Activated T-helper 17 cell treated with anti-CD3 and anti-CD28 coated beads, Interleukin-2, amount 50 U/mL, for 72 hours (primary cell): ENCODE measurements around the gene TTC1. TPM values are rescaled to one million over a fixed set of nuclear protein-coding genes. Genes with fewer than 3 reads are reported as not detected.
"Not testable (repeated sequence)": the region's sequence is repeated elsewhere in the genome, so short reads cannot be mapped to it uniquely, and the experiment has no call there.

Experiments used
- ATAC-seq: fragments of 150-1000 bp; cut with Tn5 transposase; replicated peaks from 2 replicates; pipeline ENCODE4 v1.10.0; 2021; ENCODE audit warnings: mild to moderate bottlenecking, moderate library complexity
- H3K27ac Mint-ChIP-seq: one replicate; pipeline ENCODE4 v1.8.0; 2022; ENCODE audit warnings: mixed read lengths
- H3K27me3 Mint-ChIP-seq: one replicate; pipeline ENCODE4 v1.8.0; 2022; ENCODE audit warnings: mixed read lengths
- H3K36me3 Mint-ChIP-seq: one replicate; pipeline ENCODE4 v1.8.0; 2022; ENCODE audit warnings: low read depth, mild to moderate bottlenecking, mixed read lengths
- H3K4me1 Mint-ChIP-seq: one replicate; pipeline ENCODE4 v1.8.0; 2022; ENCODE audit warnings: mixed read lengths
- H3K4me3 Mint-ChIP-seq: one replicate; pipeline ENCODE4 v1.8.0; 2022; ENCODE audit warnings: mild to moderate bottlenecking, mixed read lengths
- H3K9me3 Mint-ChIP-seq: one replicate; pipeline ENCODE4 v1.8.0; 2022; ENCODE audit warnings: mixed read lengths
- total RNA-seq, 2 donors: library from RNA; stranded (reverse); gene quantifications; one replicate each; pipeline ENCODE4 v1.2.3, GENCODE V29; 2022

TTC1 gene
- total RNA-seq, 2 donors from 2014 or later, result 46.9 to 56.4 TPM

DNA sequence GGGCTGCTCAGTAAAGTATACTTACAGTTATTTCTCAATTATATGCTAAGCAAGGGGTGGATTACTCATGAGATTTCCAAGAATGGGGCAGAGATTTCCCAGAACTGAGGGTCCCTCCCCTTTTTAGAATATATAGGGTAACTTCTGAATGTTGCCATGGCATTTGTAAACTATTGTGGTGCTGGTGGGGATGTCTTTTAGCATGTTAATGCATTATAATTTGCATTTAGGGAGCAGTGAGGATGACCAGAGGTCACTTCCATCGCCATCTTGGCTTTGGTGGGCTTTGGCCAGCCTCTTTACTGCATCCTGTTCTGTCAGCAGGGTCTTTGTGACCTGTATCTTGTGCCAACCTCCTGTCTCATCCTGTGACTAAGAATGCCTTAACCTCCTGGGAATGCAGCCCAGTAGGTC is 35.5 kb downstream of the TTC1 start:
- H3K9me3 Mint-ChIP-seq, result no peaks in the 10 kb centered on the region
- H3K36me3 Mint-ChIP-seq, result peaks cover 90% of the 10 kb centered on the region
- H3K4me1 Mint-ChIP-seq, result no peaks in the 10 kb centered on the region
- H3K4me3 Mint-ChIP-seq, result no peak overlapping the region
- H3K27ac Mint-ChIP-seq, result no peak overlapping the region
- no peak for ATAC-seq
- H3K27me3 Mint-ChIP-seq, result no peaks in the 10 kb centered on the region

DNA sequence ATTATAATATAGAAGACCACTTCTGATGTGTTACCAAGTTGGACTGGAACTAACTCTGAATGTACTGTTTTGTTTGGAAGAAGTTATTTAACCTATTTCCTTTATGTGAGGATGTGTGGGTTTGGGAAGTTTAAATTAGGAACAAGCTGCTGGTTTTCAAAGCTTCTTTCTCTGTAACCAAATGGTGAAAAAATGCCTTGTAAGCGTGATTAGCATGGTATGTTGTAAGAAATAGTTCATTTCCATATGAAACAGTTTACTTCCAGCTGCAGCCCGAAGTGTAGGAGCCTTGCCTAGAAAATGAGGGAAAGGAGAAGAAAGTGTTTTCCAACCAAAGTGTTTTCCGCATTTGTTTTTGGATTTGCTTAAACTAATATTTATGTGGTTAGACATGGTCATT is 36.0 kb downstream of the TTC1 start:
- no peak overlapping the region for H3K4me3 Mint-ChIP-seq
- no peak for ATAC-seq
- no peaks in the 10 kb centered on the region for H3K9me3 Mint-ChIP-seq
- H3K36me3 Mint-ChIP-seq, result peaks cover 90% of the 10 kb centered on the region
- H3K27me3 Mint-ChIP-seq, result no peaks in the 10 kb centered on the region
- no peak overlapping the region for H3K27ac Mint-ChIP-seq
- no peaks in the 10 kb centered on the region for H3K4me1 Mint-ChIP-seq

DNA sequence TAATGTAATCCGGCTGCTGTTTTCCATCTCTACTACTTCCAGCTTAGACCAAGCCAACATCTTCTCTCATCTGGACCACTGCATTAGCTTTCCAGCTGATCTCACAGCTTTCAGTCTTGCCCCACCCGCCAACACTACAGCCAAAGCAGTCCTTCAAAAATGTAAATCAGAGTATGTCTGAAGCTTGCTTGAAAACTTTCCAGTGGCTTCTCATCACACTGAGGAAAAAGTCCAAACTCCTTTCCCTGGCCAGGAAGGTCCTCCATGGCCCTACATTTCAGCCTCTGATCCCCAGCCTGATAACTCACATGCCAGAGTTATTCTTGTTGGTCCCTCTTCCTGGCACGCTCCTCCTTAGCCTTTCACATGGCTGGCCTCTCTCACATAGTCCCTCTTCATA is 38.5 kb downstream of the TTC1 start:
- no peak overlapping the region for H3K27ac Mint-ChIP-seq
- peaks cover 96% of the 10 kb centered on the region for H3K36me3 Mint-ChIP-seq
- H3K27me3 Mint-ChIP-seq, result no peaks in the 10 kb centered on the region
- H3K4me3 Mint-ChIP-seq, result no peak overlapping the region
- H3K4me1 Mint-ChIP-seq, result no peaks in the 10 kb centered on the region
- no peak for ATAC-seq
- H3K9me3 Mint-ChIP-seq, result no peaks in the 10 kb centered on the region

DNA sequence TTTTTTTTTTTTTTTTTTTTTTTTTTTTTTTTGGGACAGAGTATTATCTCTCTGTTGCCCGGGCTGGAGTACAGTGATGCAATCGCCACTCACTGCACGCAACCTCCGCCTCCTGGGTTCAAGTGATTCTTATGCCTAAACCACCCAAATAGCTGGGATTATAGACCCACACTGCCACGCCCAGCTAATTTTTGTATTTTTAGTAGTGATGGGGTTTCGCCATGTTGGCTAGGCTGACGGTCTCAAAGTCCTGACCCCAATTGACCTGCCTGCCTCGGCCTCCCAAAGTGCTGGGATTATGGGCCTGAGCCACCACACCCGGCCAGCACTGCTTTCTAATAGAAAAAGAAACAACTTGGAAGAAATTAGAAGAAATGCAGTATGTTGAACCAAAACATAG is 39.2 kb downstream of the TTC1 start:
- H3K4me3 Mint-ChIP-seq, result no peak overlapping the region
- H3K36me3 Mint-ChIP-seq, result peaks cover 96% of the 10 kb centered on the region
- H3K27ac Mint-ChIP-seq, result no peak overlapping the region
- no peak for ATAC-seq
- H3K27me3 Mint-ChIP-seq, result no peaks in the 10 kb centered on the region
- H3K4me1 Mint-ChIP-seq, result no peaks in the 10 kb centered on the region
- no peaks in the 10 kb centered on the region for H3K9me3 Mint-ChIP-seq

DNA sequence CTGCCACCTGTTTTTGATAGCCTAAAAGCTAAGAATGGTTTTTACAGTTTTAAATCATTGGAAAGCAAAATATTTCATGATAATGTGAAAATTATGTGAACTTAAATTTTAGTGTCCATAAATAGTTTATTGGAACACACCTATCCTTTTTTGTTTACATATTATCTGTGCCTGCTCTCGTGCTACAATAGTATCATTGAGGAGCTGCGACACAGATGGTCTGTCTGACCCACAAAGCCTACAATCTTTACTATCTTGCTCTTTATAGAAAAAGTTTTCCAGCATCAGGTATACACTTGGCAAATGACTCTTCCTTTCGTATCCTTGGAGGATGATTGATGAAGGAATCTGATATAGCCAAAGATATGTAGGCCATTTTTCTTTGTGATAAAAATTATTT is 40.2 kb downstream of the TTC1 start:
- H3K9me3 Mint-ChIP-seq, result no peaks in the 10 kb centered on the region
- no peaks in the 10 kb centered on the region for H3K27me3 Mint-ChIP-seq
- H3K4me1 Mint-ChIP-seq, result no peaks in the 10 kb centered on the region
- ATAC-seq, result no peak
- no peak overlapping the region for H3K27ac Mint-ChIP-seq
- H3K36me3 Mint-ChIP-seq, result peaks cover 96% of the 10 kb centered on the region
- no peak overlapping the region for H3K4me3 Mint-ChIP-seq

DNA sequence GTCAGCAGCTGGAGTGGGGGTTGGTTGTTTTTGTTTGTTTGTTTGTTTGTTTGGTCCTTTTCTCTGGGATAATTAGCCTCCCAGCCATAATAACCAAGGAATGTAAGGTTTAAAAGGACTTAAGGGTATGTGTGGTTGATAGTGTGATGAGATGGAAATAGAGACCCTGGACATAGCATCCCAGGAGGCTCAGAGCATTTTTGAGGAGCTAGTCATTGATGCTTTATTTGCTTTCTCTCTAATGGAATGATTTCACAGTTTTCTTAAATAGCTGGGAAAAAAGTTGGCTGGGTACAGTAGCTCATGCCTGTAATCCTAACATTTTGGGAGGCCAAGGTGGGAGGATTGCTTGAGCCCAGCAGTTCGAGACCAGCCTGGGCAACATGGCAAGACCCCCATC is 45.1 kb downstream of the TTC1 start:
- no peaks in the 10 kb centered on the region for H3K9me3 Mint-ChIP-seq
- no peaks in the 10 kb centered on the region for H3K27me3 Mint-ChIP-seq
- peaks cover 5% of the 10 kb centered on the region for H3K4me1 Mint-ChIP-seq
- no peak overlapping the region for H3K4me3 Mint-ChIP-seq
- no peak overlapping the region for H3K27ac Mint-ChIP-seq
- H3K36me3 Mint-ChIP-seq, result peaks cover 100% of the 10 kb centered on the region
- ATAC-seq, result no peak

DNA sequence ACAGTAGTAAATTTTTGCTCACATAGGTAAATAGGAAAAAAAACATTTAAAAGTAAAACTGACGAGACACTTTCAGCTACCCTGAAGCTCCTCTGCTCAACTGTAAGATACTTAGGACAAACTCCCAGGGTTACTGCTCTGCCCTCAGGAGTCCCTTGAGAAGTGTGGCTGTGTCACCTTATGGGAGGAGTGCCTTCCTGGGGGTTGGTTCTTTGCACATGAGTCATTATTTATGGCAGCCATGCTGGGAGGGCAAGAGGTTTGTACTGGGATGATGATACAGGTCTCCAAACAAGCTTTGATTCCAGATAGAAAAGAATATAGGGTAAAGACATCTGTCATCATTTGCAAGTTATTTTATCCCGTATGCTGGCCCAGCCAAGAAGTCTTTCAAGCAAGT is 45.9 kb downstream of the TTC1 start:
- H3K4me1 Mint-ChIP-seq, result peaks cover 5% of the 10 kb centered on the region
- H3K9me3 Mint-ChIP-seq, result no peaks in the 10 kb centered on the region
- no peak overlapping the region for H3K4me3 Mint-ChIP-seq
- H3K27me3 Mint-ChIP-seq, result no peaks in the 10 kb centered on the region
- peaks cover 100% of the 10 kb centered on the region for H3K36me3 Mint-ChIP-seq
- H3K27ac Mint-ChIP-seq, result no peak overlapping the region
- ATAC-seq, result no peak

DNA sequence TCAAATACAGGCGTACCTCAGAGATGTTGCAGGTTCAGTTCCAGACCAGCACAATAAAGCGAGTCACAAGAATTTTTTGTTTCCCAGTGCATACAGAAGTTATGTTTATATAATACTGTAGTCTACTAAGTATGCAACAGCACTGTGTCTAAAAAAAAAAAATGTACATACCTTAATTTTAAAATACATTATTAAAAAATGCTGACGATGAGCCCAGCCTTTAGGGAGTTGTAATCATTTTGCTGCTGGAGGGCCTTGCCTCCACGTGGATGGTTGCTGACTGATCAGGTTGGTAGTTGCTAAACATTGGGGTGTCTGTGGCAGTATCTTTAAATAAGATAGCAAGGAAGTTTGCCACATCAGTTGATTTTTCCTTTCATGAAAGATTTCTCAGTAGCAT is 48.3 kb downstream of the TTC1 start:
- Mint-ChIP-seq H3K4me1 (peaks cover 12% of the 10 kb centered on the region), H3K27ac (no peak overlapping the region), H3K27me3 (no peaks in the 10 kb centered on the region), H3K4me3 (no peak overlapping the region), H3K36me3 (peaks cover 97% of the 10 kb centered on the region), H3K9me3 (no peaks in the 10 kb centered on the region)
- ATAC-seq, result no peak

DNA sequence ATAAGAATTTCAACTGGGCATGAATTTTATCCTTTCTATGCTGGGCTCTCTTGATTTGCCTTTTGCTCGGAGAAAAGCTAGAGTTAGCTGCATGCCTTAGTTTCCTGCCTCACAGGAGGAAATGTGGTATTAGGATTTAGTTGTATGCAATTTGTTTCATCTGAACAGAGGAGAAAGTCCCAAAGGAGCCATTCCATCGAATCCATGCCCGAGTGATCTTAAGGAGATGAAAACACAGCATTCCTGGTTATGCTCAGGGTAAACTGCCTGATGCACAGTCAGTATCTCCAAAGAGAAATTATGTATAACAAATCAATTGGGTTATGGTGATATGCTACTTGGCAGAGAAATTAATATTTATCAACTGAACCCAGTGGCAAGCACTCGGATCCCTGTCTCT is 51.1 kb downstream of the TTC1 start:
- no peak overlapping the region for H3K27ac Mint-ChIP-seq
- ATAC-seq, result no peak
- H3K4me3 Mint-ChIP-seq, result no peak overlapping the region
- H3K36me3 Mint-ChIP-seq, result peaks cover 87% of the 10 kb centered on the region
- H3K9me3 Mint-ChIP-seq, result no peaks in the 10 kb centered on the region
- peaks cover 11% of the 10 kb centered on the region for H3K4me1 Mint-ChIP-seq
- no peaks in the 10 kb centered on the region for H3K27me3 Mint-ChIP-seq

DNA sequence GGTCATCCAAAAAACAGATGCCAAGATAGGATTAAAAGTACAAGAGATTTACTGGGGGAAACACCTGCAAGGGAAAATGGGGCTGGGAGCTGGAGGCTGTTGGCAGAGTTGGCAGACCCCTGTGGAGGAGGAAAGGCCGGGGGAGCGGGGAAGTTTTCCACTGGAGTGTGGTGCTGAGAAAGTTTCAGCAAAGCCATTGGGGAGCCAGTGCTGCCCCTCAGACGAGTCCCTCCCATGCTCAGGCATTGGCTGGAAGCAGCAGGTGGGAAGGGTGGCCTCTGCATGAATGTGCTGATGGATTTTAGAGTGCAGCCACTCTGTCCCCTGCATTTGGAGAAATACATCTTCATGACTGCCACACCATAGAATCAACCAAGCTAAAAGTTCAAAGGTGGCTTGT is 52.8 kb downstream of the TTC1 start:
- no peak overlapping the region for H3K4me3 Mint-ChIP-seq
- peaks cover 7% of the 10 kb centered on the region for H3K4me1 Mint-ChIP-seq
- no peak overlapping the region for H3K27ac Mint-ChIP-seq
- H3K27me3 Mint-ChIP-seq, result no peaks in the 10 kb centered on the region
- no peak for ATAC-seq
- H3K36me3 Mint-ChIP-seq, result peaks cover 82% of the 10 kb centered on the region
- H3K9me3 Mint-ChIP-seq, result no peaks in the 10 kb centered on the region

DNA sequence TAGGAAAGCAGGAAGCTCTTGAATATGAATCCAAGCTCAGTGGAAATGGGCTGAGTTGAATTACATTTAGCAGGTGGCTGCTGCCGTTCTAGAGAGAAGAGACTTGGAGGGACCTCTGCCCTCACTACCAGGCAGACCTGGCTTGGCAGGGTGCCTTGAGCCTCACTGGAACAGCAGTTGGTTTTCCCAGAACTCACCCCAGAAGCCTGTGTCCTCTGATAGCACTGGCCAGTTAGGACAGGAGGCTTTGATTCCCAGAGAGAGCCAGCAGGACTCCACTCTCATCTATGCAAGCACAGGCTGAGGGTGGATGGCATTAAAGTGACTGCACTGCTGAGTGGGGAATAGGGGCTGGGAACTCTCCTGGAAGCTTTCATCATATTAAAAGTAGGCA is 55.5 kb downstream of the TTC1 start:
- Mint-ChIP-seq H3K27ac (no peak overlapping the region), H3K4me3 (no peak overlapping the region), H3K27me3 (no peaks in the 10 kb centered on the region), H3K36me3 (peaks cover 62% of the 10 kb centered on the region), H3K4me1 (peaks cover 7% of the 10 kb centered on the region), H3K9me3 (no peaks in the 10 kb centered on the region)
- no peak for ATAC-seq

DNA sequence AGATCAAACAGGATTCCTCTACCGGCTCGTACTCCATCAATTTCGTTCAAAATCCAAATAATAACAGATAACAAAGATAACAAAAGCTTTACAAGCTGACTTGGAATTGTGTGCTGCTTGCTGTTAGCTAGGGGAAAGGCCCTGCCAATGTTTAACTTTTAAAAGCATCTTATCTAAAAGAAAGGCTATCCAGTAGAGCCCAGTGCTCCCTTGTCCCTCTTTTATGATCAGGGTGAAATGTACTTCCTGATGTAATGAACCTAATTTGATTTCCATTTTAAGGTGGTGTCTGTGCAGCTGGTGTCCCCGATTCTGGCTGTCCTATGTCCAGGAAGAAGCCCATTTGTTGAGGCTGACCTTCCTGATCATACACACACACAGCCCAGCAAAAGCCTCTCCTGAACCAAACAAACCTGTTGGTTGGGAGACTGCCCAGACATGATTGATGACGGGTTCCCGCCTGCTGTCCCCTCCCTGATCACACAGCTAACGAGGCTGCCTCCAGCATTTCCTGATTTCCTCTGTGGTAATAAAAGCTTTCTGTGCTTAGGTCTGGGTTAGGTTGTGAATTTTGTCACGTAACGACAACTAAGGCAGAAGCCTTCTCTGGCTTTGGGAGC is 56.2 kb downstream of the TTC1 start:
- Mint-ChIP-seq H3K4me1 (peaks cover 7% of the 10 kb centered on the region), H3K4me3 (no peak overlapping the region), H3K27me3 (no peaks in the 10 kb centered on the region), H3K36me3 (peaks cover 55% of the 10 kb centered on the region), H3K27ac (no peak overlapping the region), H3K9me3 (no peaks in the 10 kb centered on the region)
- no peak for ATAC-seq

DNA sequence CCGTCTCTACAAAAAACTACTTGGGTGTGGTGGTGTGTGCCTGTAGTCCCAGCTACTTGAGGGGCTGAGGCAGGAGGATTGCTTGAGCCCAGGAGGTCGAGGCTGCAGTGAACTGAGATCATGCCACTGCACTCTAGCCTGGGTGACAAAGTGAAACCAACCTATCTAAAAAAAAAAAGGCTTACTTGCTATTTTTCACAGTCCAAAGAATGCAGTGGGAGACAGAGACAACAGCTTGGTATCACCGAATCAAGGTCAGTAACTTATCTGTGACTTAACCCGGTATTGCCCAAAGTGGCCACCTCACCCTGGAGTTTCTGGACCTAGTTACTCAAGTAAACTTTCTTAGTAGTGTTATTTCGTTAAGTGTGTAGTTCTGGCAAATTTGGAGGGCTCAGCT is 60.2 kb downstream of the TTC1 start:
- not testable (repeated sequence) for H3K4me3 Mint-ChIP-seq, H3K4me1 Mint-ChIP-seq, H3K27me3 Mint-ChIP-seq, H3K27ac Mint-ChIP-seq, ATAC-seq, H3K9me3 Mint-ChIP-seq
- peaks cover 28% of the 10 kb centered on the region for H3K36me3 Mint-ChIP-seq

DNA sequence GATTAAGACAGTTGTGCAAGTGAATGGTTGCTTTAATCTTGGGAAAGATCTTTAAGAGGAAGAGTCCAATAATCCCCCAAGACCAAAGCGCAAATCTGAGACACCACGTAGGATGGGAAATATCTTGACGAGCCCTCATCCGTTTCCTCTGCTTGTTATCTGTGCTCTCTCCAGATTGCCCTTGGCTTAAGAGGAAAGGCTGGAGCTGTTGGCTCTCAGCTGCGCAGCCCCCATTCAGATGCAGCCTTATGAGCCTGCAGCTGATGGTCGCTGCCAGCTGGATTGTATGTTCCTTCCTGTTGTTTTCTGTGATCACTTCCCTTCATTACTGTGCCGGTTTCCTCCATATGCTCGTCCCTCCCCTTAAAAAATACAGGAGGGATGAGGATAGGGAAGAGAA is 62.6 kb downstream of the TTC1 start:
- Mint-ChIP-seq H3K27ac (no peak overlapping the region), H3K4me1 (no peaks in the 10 kb centered on the region), H3K4me3 (no peak overlapping the region), H3K27me3 (no peaks in the 10 kb centered on the region), H3K36me3 (peaks cover 6% of the 10 kb centered on the region), H3K9me3 (no peaks in the 10 kb centered on the region)
- ATAC-seq, result no peak

DNA sequence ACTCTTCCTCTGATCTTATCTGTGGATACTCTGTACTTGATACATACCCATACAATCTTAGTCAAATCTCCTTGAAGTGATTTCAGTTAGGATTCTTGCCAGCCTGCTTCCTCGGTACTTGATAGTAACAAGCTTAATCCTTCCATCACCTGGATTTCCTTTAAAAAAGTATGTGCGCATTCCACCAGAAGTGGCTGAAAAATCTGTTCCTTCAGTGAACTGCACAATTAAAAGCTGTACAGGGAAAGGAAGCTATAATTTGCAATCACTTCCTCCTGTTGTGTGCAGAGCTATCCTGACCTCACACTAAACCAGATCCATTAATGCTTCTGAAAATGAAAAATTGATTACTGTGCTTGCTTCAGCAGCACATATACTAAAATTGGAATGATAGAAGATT is 63.0 kb downstream of the TTC1 start:
- H3K4me3 Mint-ChIP-seq, result no peak overlapping the region
- peaks cover 8% of the 10 kb centered on the region for H3K36me3 Mint-ChIP-seq
- H3K27ac Mint-ChIP-seq, result no peak overlapping the region
- no peak for ATAC-seq
- no peaks in the 10 kb centered on the region for H3K4me1 Mint-ChIP-seq
- H3K9me3 Mint-ChIP-seq, result no peaks in the 10 kb centered on the region
- H3K27me3 Mint-ChIP-seq, result no peaks in the 10 kb centered on the region

DNA sequence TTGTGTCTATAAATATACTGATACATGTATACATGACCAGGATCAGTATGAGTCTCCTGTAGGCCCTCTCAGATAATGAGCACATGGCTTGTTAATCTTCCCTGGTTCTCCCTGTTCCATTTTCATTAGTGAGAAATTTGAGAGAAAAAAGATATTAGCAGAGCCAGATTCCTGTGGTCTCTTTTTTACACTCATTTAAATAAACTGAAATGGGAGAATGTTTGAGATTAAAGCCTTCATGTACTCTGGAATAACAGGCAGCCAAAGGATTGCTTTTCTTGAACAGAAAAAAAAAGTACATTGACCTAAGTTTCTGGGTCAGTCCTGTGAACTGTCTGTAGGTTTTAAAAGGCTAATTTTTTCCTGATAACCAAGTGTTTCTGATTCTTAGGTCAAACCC is 66.1 kb downstream of the TTC1 start:
- Mint-ChIP-seq H3K4me3 (no peak overlapping the region), H3K4me1 (no peaks in the 10 kb centered on the region), H3K27me3 (no peaks in the 10 kb centered on the region), H3K36me3 (peaks cover 23% of the 10 kb centered on the region), H3K27ac (no peak overlapping the region), H3K9me3 (no peaks in the 10 kb centered on the region)
- ATAC-seq, result no peak
